ENCODE measurements around the gene LRP8. TPM values are rescaled to one million over a fixed set of nuclear protein-coding genes. Genes with fewer than 3 reads are reported as not detected.

Gene LRP8
- total RNA-seq, 1 donor: 27.6 TPM

DNA sequence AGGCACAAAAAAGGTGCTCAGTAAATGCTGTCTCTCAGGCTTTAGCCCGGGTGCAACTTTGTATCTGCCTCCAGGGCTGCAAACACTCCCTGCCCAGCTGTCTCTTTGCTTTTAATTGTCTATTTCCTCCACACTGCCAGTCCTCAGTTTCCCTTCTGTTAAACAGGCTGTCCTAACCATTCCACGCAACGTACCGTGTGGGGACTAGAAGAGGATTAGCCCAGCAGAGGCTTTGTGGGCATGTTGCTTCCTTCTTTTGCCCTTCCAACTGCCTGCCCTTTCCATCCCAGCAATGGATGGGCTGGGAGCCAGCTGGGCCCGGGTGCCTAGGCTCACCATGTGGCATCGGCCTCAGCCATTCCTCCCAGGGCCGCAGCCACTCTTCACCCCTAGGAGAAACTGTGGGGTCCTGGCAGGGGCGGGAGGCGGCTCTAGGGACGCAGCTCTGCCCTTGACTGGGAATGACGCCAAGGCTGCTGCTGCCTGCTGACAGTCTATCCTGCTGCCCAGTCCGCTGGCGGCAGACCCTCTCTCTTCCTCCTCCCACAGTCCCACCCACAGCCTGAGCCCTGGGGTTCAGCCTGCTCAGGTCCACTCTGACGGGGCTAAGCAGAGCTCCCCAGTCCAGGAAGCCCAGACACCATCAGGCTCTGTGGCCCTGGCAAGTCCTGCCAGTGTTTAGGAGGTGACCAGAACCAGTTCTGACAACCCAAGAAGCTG, 40.6 kb upstream of the LRP8 start:
- TF ChIP-seq, protein P1, sequence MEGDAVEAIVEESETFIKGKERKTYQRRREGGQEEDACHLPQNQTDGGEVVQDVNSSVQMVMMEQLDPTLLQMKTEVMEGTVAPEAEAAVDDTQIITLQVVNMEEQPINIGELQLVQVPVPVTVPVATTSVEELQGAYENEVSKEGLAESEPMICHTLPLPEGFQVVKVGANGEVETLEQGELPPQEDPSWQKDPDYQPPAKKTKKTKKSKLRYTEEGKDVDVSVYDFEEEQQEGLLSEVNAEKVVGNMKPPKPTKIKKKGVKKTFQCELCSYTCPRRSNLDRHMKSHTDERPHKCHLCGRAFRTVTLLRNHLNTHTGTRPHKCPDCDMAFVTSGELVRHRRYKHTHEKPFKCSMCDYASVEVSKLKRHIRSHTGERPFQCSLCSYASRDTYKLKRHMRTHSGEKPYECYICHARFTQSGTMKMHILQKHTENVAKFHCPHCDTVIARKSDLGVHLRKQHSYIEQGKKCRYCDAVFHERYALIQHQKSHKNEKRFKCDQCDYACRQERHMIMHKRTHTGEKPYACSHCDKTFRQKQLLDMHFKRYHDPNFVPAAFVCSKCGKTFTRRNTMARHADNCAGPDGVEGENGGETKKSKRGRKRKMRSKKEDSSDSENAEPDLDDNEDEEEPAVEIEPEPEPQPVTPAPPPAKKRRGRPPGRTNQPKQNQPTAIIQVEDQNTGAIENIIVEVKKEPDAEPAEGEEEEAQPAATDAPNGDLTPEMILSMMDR (IDR thresholded peaks at IDR 0.05; ENCODE audit: insufficient read depth, low read depth, low read length): no peak
- H3K4me3 ChIP-seq (ENCODE audit: low read depth, low read length): no peak overlapping the region
- no peak for DNase-seq (ENCODE audit: low read depth)

GRCh38 chr1:53367503-53368313, 39.8 kb upstream of the LRP8 start:
- no peak for DNase-seq (ENCODE audit: low read depth)
- H3K4me3 ChIP-seq (ENCODE audit: low read depth, low read length): no peak overlapping the region
- TF ChIP-seq, protein P1 (IDR thresholded peaks at IDR 0.05; ENCODE audit: insufficient read depth, low read depth, low read length): no peak

DNA sequence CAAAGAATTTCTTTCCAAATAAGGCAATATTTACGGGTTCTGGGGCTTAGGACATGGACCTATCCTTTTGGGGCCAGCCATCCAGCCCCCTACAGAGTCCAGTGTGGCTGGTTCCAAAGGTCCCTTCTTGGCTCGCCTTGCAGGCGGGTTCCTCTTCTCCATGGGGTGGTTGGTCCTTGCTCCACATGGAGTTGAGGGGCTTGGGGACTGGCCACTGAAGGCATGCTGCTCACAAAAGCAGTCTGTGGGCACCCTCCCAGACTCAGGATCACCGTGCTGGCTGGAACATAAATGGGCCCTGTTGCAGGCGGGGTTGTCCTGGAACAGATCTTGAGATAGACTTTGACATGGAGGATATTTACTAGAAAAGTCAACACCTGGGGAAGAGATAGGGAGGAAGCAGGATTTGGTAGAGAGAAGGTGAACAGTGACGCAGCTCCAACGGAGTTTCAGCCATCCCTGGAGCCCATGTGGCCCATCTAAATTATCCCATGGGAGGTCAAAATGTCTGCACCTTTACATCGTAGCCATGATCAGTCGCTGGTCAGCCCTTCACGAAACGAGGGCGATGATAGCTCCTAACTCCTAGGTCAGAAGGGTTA, 39.1 kb upstream of the LRP8 start:
- H3K4me3 ChIP-seq (ENCODE audit: low read depth, low read length): no peak overlapping the region
- DNase-seq (ENCODE audit: low read depth): no peak
- TF ChIP-seq, protein P1 (IDR thresholded peaks at IDR 0.05; ENCODE audit: insufficient read depth, low read depth, low read length): no peak

- no peak for DNase-seq (ENCODE audit: low read depth)
- TF ChIP-seq, protein P1 (IDR thresholded peaks at IDR 0.05; ENCODE audit: insufficient read depth, low read depth, low read length): no peak
- no peak overlapping the region for H3K4me3 ChIP-seq (ENCODE audit: low read depth, low read length)
Measured at GRCh38 chr1:53365437-53366063, 37.7 kb upstream of the LRP8 start.

DNA sequence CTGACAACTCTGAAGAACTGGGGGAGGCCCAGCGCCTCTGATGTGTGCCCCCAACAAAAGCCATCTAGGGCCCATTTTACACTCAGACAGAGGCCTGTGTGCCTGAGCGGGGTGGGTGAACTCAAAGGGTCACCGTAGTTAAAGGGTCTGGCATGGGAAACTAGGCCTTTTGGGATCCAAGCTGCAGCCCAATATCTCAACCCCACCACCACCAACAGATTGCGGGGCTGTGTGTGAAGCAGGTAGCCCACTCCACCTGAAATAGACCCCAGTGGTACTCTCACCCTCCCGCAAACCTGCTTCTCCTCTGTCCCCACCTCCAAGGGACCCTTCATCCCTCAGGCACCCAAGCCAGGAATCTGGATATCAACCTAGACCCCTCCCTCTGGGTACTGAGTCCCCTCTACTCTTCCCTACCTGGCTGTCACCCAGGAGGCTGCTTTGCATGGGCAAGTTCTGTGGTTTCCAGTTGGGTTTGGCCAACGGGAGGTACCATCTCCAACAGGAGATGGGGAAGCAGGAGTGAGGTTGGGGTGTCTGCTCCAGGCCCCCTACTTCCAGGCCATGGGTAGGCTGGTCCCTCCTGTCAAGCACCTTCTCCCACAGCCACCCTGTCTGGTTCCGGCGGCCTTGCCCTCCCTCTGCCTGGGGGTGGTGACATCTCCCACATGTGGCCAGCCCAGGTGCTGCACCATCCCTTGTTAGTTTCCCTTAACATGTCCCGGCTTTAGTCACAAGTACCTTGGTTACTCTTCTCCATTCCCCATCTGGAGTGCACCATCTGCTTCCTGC, 35.2 kb upstream of the LRP8 start:
- no peak overlapping the region for H3K4me3 ChIP-seq (ENCODE audit: low read depth, low read length)
- no peak for DNase-seq (ENCODE audit: low read depth)
- TF ChIP-seq, protein P1 (IDR thresholded peaks at IDR 0.05; ENCODE audit: insufficient read depth, low read depth, low read length): no peak

DNA sequence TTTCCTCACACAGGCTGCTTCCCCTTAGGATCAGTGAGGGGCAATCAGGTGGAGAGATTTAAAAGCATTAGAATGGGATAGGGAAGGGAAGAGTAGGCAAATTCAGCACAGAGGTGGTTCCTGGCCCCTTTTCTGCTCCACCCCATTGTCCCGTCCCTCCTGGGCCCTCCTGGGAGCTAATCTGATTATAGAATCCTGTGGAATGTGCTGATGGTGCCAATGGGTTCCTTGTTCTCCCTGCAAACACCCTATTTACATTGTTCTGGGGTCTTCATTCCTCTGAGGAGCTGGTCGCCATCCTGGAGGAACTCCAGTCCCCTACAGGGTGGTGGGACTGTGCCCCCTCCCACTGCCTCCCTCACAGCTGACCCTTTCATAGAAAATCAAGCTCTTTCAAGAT, 34.4 kb upstream of the LRP8 start:
- TF ChIP-seq, protein P1 (IDR thresholded peaks at IDR 0.05; ENCODE audit: insufficient read depth, low read depth, low read length): no peak
- no peak overlapping the region for H3K4me3 ChIP-seq (ENCODE audit: low read depth, low read length)
- no peak for DNase-seq (ENCODE audit: low read depth)
